Ovary (tissue), 3 donors: ENCODE data around the gene SPINT4.

ENCODE experiments used
- POLR2A ChIP-seq: fragments of 450-650 bp; IDR thresholded peaks from one replicate; pipeline ENCODE4 v1.6.1; 2017; ENCODE audit warnings: antibody characterized with exemption, mild to moderate bottlenecking, moderate library complexity
- TF ChIP-seq, protein P1 (sequence below), 3 donors: fragments of 450-650 bp in 2 of 3; fragments of 200-600 bp in 1 of 3; IDR thresholded peaks; one replicate each; pipeline versions ENCODE4 v1.5.1 to v1.8.0; 2016 to 2022; ENCODE audit warnings: antibody characterized with exemption in 3 of 3, mild to moderate bottlenecking in 1 of 3
- donor health status: DM: no; HTN: no; CAD: no.

- TF ChIP-seq, protein P1, sequence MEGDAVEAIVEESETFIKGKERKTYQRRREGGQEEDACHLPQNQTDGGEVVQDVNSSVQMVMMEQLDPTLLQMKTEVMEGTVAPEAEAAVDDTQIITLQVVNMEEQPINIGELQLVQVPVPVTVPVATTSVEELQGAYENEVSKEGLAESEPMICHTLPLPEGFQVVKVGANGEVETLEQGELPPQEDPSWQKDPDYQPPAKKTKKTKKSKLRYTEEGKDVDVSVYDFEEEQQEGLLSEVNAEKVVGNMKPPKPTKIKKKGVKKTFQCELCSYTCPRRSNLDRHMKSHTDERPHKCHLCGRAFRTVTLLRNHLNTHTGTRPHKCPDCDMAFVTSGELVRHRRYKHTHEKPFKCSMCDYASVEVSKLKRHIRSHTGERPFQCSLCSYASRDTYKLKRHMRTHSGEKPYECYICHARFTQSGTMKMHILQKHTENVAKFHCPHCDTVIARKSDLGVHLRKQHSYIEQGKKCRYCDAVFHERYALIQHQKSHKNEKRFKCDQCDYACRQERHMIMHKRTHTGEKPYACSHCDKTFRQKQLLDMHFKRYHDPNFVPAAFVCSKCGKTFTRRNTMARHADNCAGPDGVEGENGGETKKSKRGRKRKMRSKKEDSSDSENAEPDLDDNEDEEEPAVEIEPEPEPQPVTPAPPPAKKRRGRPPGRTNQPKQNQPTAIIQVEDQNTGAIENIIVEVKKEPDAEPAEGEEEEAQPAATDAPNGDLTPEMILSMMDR (IDR thresholded peaks at IDR 0.05) = no peak
- no peak for TF ChIP-seq POLR2A
These were observed 20.4 kb downstream of the SPINT4 start for GRCh38 chr20:45742596-45742995.
